Uterus (tissue), 4 donors: Measurements from ENCODE around the gene HSD17B2. TPM values are rescaled to one million over a fixed set of nuclear protein-coding genes. Genes with fewer than 3 reads are reported as not detected.

Experiments
- DNase-seq, 2 donors: peaks; one replicate each; pipeline ENCODE4 v3.0.0-alpha.2; 2019 to 2020
- H3K27ac ChIP-seq, 2 donors: fragments of 200-600 bp; sonication (generic); 1 replicate in 1 of 2; 2 replicates in 1 of 2; pipeline ENCODE4 v1.5.1; 2016 to 2018
- H3K27me3 ChIP-seq, 2 donors: fragments of 200-600 bp; sonication (generic); one replicate each; pipeline ENCODE4 v1.5.1; 2018 to 2019; ENCODE audit warnings: control low read depth in 1 of 2
- H3K36me3 ChIP-seq, 2 donors: fragments of 200-600 bp; sonication (generic); one replicate each; pipeline ENCODE4 v1.5.1; 2019; ENCODE audit warnings: control low read depth in 1 of 2
- H3K4me1 ChIP-seq, 2 donors: fragments of 200-600 bp; sonication (generic); one replicate each; pipeline ENCODE4 v1.5.1; 2018 to 2019; ENCODE audit warnings: control low read depth in 1 of 2
- H3K4me3 ChIP-seq, 2 donors: fragments of 200-600 bp; sonication (generic); 1 replicate in 1 of 2; 2 replicates in 1 of 2; pipeline ENCODE4 v1.5.1; 2018 to 2019; ENCODE audit warnings: mild to moderate bottlenecking in 1 of 2
- H3K9me3 ChIP-seq, 2 donors: fragments of 200-600 bp; sonication (generic); one replicate each; pipeline ENCODE4 v1.5.1; 2019; ENCODE audit warnings: control low read depth in 1 of 2
- POLR2A ChIP-seq, 2 donors: fragments of 450-650 bp; IDR thresholded peaks; one replicate each; pipeline ENCODE4 v1.6.1; 2016; ENCODE audit warnings: antibody characterized with exemption in 2 of 2, mild to moderate bottlenecking in 1 of 2, moderate library complexity in 1 of 2
- intact Hi-C: fragments of 100-400 bp; cut with DNase I; formaldehyde crosslinking; loops from one replicate; pipeline ENCODE4 v1.15.1; 2023; ENCODE audit warnings: low total_unique reads
- total RNA-seq, 4 donors: library from RNA; depleted of rRNA in 3 of 4; stranded (reverse); fragments of >200 nt in 3 of 4; gene quantifications; one replicate each; pipeline versions ENCODE4 v1.1.0 to v1.2.4, GENCODE V29; 2014 to 2023
- TF ChIP-seq, protein P1 (sequence below), 4 experiments: fragments of 200-600 bp in 2 of 4; fragments of 450-650 bp in 2 of 4; sonication (generic) in 2 of 4; IDR thresholded peaks; one replicate each; pipeline ENCODE4 v1.5.1; 2016 to 2019; ENCODE audit warnings: antibody characterized with exemption in 4 of 4, mild to moderate bottlenecking in 2 of 4, moderate library complexity in 1 of 4
- donor health status: DM: yes; HTN: yes; CAD: no.

HSD17B2 gene
- total RNA-seq, 4 donors from 2014 or later: 0.14 TPM; not detected in 3

DNA sequence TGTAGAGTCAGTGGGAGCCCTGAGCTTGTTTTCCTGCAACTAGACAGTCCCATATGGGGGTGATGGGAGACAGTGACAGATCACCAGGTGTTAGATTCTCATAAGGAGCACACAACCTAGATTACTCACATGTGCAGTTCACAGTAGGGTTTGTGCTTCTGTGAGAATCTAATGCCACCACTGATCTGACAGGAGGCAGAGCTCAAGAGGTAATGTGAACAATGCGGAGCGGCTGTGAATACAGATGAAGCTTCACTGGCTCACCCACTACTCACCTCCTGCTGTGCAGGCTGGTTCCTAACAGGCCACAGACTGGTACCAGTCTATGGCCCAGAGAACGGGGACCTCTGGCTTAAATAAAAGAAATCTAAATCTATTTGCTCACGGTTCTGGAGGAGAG lies 10.2 kb upstream of the HSD17B2 start:
- intact Hi-C loops: loop anchor here (10.0 kb wide), 1 partner anchor 210 kb away; no protein-coding TSS in a partner anchor

DNA sequence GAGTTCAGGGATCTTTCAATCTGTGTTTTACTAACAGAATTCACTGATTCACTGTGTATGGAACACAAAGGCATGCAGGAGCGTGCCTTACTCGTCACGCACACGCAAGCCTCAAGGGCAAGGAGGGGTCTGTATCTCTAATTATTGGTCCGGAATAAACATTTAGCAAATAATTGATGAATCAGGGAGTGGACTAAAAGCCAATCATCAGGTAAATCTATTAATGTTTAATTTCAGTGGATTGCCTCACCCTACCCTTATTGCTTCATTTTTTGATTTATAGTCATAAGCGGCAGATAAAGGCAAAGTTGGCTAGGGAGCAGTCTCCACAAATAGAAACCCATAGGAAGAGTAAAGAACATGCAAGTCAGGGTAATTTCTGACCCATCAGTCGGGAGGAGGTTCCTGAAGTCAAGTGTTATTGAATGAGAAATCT lies 7.4 kb upstream of the HSD17B2 start:
- DNase-seq: no peak
- H3K9me3 ChIP-seq: no peaks in the 10 kb centered on the region
- no peaks in the 10 kb centered on the region for H3K4me1 ChIP-seq
- no peak for TF ChIP-seq POLR2A (IDR thresholded peaks at IDR 0.05)
- TF ChIP-seq, protein P1, sequence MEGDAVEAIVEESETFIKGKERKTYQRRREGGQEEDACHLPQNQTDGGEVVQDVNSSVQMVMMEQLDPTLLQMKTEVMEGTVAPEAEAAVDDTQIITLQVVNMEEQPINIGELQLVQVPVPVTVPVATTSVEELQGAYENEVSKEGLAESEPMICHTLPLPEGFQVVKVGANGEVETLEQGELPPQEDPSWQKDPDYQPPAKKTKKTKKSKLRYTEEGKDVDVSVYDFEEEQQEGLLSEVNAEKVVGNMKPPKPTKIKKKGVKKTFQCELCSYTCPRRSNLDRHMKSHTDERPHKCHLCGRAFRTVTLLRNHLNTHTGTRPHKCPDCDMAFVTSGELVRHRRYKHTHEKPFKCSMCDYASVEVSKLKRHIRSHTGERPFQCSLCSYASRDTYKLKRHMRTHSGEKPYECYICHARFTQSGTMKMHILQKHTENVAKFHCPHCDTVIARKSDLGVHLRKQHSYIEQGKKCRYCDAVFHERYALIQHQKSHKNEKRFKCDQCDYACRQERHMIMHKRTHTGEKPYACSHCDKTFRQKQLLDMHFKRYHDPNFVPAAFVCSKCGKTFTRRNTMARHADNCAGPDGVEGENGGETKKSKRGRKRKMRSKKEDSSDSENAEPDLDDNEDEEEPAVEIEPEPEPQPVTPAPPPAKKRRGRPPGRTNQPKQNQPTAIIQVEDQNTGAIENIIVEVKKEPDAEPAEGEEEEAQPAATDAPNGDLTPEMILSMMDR (IDR thresholded peaks at IDR 0.05): no peak
- H3K4me3 ChIP-seq: no peak overlapping the region
- H3K27ac ChIP-seq: no peak overlapping the region
- intact Hi-C loops: loop anchor here (10.0 kb wide), 1 partner anchor 207 kb away; no protein-coding TSS in a partner anchor
- H3K27me3 ChIP-seq: no peaks in the 10 kb centered on the region
- H3K36me3 ChIP-seq: no peaks in the 10 kb centered on the region

More for the DNA sequence above, 10.2 kb upstream of the HSD17B2 start:
- Histone ChIP-seq H3K4me1 (no peaks in the 10 kb centered on the region), H3K27me3 (no peaks in the 10 kb centered on the region), H3K4me3 (no peak overlapping the region), H3K27ac (no peak overlapping the region), H3K9me3 (no peaks in the 10 kb centered on the region), H3K36me3 (no peaks in the 10 kb centered on the region)
- no peak for DNase-seq
- no peak for TF ChIP-seq POLR2A (IDR thresholded peaks at IDR 0.05)
- TF ChIP-seq, protein P1 (IDR thresholded peaks at IDR 0.05): no peak

DNA sequence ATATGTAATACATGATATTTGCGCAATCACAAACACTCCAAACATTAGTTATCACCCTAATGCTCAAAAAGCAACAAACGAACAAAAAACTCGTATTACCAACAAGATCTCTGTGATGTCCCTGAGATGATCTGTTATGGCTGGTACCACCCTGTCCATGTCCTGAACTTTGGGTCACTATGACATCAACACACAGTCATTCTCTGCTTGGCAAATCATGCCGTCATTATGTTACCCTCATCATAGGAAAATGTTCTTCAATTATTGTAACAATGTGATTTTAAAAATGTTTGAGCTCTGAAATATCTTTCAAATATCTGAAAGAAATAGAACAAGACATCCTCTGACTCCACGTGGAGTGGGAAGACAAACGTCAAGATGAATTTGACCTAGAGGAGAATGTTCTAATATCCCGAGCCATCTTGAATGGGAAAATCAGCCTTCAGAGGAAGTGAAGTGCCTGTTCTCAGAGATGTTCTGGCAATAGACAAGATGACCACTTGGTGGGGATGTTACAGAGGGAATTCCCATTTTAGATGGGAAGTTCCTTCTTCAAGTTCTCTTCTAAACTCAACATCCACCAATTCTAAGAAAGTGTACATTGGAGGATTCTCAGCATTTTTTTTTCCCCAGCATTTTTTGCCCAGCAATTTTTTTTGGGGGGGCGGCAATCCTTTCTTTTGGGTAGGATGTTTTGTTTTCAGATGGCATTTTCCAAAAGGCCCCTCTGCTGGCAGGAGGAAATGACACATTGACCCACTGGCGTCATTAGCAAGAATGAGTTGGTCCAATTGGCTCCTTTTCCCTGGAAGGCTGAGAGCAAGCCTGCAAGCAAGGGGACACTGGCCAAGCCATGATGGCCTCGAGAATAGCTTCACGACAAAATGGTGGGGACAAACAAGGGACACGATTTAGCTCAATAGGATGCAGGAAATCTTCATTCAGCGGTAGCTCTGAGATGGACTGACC lies 3.7 kb upstream of the HSD17B2 start:
- no peak overlapping the region for H3K4me3 ChIP-seq
- intact Hi-C loops: no loop called here
- H3K27ac ChIP-seq: no peak overlapping the region
- no peaks in the 10 kb centered on the region for H3K4me1 ChIP-seq
- peak in 1 of 2 donors; percentile 27 for DNase-seq
- no peaks in the 10 kb centered on the region for H3K36me3 ChIP-seq
- no peak for TF ChIP-seq POLR2A (IDR thresholded peaks at IDR 0.05)
- TF ChIP-seq, protein P1 (IDR thresholded peaks at IDR 0.05): peak; percentile 54 to 73 (median 59)
- no peaks in the 10 kb centered on the region for H3K9me3 ChIP-seq
- H3K27me3 ChIP-seq: no peaks in the 10 kb centered on the region

DNA sequence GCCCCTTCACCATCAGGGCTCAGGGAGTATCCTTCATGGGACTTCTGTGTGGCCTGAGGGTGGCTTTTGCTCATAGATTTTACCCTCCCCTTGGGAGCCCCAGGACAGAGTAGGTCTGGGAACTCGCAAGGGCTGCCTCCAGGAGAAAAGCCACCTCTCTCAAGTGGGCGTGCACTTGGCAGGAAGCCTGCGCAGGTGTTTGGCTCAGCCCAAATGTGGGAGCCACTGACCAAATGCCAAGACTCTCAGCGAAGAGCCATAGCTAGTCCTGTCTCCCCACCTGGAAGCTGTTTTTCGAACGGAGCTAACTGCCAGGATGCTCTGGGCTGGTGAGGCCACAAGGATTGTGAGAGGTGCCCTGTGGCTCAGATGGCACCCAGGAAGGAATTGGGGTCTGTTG lies 2.0 kb upstream of the HSD17B2 start:
- Histone ChIP-seq H3K27me3 (no peaks in the 10 kb centered on the region), H3K4me3 (no peak overlapping the region), H3K36me3 (no peaks in the 10 kb centered on the region), H3K27ac (no peak overlapping the region), H3K4me1 (no peaks in the 10 kb centered on the region), H3K9me3 (no peaks in the 10 kb centered on the region)
- intact Hi-C loops: no loop called here
- DNase-seq: no peak
- TF ChIP-seq, protein P1 (IDR thresholded peaks at IDR 0.05): no peak
- no peak for TF ChIP-seq POLR2A (IDR thresholded peaks at IDR 0.05)

DNA sequence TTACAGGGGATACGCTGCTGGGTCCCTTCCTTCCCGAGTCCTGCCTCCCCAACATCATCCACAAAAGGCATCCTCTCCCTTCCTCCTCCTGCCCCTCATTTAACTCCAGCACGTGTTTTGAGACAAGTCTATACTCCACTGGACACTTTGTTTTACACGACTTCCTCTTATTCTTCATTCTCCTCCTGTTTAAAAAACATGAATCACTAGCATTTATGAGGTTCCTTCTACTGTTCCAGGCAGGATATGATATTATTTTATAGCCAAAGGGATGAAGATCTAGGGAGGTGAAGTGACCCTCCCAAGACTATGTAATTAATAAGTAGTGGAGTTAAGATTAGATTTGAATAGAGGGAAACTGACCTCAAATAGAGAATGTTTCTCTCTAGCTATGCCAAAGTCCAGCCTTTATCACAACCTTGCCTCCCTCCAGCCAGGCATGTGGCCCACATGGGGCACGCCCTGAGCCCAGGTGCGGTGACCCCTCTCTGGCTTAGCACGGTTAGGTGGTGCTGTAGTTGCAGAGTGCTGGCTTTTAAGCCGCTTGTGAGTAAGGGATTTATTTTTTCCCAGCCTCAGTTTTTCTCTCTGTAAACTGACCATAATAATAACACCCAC lies 1.3 kb upstream of the HSD17B2 start:
- DNase-seq: no peak
- no peak for TF ChIP-seq POLR2A (IDR thresholded peaks at IDR 0.05)
- TF ChIP-seq, protein P1 (IDR thresholded peaks at IDR 0.05): no peak
- Histone ChIP-seq H3K27me3 (no peaks in the 10 kb centered on the region), H3K4me3 (no peak overlapping the region), H3K9me3 (no peaks in the 10 kb centered on the region), H3K27ac (no peak overlapping the region), H3K36me3 (no peaks in the 10 kb centered on the region), H3K4me1 (no peaks in the 10 kb centered on the region)
- intact Hi-C loops: no loop called here
